GM19025 (cell line): Measurements from ENCODE around the gene BRPF1.

ENCODE experiments used
- ATAC-seq: cut with Tn5 transposase; IDR thresholded peaks from one replicate; pipeline ENCODE4 v1.9.1; 2021; ENCODE audit warnings: mild to moderate bottlenecking, low read depth, moderate library complexity; ENCODE audit not compliant: unreplicated experiment

BRPF1 gene, protein sequence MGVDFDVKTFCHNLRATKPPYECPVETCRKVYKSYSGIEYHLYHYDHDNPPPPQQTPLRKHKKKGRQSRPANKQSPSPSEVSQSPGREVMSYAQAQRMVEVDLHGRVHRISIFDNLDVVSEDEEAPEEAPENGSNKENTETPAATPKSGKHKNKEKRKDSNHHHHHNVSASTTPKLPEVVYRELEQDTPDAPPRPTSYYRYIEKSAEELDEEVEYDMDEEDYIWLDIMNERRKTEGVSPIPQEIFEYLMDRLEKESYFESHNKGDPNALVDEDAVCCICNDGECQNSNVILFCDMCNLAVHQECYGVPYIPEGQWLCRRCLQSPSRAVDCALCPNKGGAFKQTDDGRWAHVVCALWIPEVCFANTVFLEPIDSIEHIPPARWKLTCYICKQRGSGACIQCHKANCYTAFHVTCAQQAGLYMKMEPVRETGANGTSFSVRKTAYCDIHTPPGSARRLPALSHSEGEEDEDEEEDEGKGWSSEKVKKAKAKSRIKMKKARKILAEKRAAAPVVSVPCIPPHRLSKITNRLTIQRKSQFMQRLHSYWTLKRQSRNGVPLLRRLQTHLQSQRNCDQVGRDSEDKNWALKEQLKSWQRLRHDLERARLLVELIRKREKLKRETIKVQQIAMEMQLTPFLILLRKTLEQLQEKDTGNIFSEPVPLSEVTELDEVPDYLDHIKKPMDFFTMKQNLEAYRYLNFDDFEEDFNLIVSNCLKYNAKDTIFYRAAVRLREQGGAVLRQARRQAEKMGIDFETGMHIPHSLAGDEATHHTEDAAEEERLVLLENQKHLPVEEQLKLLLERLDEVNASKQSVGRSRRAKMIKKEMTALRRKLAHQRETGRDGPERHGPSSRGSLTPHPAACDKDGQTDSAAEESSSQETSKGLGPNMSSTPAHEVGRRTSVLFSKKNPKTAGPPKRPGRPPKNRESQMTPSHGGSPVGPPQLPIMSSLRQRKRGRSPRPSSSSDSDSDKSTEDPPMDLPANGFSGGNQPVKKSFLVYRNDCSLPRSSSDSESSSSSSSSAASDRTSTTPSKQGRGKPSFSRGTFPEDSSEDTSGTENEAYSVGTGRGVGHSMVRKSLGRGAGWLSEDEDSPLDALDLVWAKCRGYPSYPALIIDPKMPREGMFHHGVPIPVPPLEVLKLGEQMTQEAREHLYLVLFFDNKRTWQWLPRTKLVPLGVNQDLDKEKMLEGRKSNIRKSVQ (N-terminal part only)

DNA sequence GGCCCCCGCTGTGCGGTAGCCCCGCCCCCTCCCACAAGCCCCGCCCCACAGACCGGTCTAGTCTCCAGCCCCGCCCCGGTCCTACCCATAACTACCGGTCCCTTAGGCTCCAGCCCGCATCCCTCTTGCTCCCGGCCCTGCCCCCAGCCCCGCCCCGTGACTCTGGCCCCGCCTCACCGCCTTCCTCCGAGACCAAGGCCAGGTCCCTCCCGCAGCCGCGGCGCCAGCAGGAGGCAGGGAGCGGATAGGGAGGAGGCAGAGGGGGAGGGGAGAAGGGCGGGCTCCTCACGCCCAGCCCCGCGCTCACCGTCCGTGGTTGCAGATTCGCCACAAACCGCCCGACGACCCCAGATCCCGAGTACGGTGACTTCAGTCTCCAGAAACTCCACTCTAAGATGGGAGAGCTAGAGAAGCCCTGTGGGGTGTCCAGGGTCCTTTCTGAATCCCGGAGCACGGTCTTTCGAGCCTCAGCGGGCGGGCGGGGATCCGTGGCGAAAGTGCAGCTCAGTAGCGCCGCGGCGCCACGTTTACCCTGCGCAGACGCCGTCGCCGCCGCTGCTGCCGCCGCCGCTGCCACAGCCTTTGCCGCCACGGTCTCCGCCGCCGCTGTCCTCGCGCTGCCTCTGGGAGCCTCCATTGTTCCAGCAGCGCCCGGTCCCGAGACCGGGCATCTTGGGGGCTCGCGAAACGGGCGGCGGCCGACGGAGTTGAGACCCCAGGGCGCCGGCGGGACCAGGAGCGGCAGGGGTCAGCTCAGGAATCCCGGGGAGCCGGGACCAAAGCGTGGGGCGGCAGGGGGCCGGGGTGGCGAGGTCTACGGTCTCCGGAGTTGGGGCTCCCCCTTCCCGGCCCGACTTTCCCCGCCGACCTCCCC is at the start of gene BRPF1:
TSS of gene BRPF1 (plus strand) at position 530 of the 874 bp plus-strand sequence. CDS start 2,406 bp downstream, outside the sequence.
- peak; percentile 96 for ATAC-seq

DNA sequence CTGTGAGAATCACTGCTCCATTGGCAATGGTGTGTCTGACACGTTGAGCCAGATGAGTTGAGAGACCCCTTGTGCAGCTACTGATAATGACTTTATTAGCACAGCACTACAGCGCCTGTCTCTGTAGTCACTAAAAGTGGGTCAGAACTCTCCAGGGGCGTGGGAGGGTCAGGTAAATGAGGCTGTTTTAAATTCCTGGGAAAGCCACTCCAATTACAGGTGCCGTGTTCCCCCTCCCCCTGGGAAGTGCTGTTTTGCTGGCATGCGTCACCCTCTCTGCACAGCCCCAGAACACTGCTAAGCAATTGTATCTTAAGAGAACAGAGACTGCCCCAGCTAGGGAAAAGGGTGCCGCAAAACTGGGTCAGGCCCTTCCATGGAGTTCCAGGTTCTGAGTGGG is 49.4 kb upstream of the BRPF1 start:
- no peak for ATAC-seq

DNA sequence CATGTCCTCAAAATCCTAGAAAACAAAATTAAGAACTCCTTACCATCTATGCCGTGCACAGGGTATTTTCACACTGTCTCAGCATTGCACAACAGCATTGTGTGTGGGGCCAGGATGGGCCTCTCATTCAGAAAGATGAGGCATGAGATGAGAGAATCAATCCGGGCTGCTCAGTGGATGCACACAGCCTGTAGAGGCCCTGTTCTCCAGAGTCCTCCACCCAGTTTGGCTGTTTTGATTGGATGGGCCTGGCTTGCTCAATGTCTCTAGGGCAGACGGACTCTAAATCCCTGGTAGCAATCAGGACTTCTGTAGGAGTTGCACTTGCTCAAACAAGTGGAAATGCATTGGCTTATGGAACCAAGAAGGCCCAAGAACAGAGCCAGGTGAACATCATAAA is 48.1 kb upstream of the BRPF1 start:
- no peak for ATAC-seq

DNA sequence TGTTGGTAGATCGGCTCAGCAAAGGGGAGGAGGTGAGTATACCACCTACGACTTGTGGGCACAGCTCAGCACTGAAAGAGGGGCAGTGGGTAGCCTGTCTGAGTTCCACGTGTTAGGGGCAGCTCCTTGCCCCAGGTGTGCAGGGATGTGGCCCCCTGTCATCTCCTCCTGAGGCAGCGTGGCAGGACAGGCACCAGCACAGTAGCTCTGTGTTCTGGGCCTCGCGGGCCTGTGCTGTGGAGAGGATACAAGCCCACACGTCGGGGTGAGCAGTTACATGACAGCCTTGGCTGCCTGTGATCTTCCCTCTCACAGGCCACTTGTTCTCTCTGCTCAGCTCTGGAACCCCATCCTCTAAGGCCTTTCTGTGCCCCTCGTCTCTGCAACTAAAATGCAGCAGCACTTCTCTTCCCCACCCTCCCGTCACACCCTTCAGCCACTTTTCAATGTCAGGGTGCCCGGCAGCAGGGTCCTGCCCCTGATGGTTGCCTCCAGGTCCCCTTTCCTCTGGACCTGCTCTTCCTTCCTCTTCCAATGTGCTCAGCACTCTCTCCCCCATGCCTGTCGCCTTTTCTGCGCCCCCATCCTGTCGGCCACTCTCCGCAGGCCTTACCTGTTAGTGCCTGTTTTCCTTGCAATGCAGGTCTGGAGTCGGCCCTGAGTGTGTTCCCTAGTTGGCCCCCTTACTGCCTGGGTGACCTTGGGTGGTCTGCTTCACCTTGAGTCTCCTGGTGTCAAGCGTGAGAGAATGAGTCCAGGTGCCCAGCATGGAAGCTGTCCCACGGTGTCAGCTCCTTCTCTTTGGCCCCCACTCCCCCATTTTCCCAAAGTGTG is 46.1 kb upstream of the BRPF1 start:
- ATAC-seq: no peak

DNA sequence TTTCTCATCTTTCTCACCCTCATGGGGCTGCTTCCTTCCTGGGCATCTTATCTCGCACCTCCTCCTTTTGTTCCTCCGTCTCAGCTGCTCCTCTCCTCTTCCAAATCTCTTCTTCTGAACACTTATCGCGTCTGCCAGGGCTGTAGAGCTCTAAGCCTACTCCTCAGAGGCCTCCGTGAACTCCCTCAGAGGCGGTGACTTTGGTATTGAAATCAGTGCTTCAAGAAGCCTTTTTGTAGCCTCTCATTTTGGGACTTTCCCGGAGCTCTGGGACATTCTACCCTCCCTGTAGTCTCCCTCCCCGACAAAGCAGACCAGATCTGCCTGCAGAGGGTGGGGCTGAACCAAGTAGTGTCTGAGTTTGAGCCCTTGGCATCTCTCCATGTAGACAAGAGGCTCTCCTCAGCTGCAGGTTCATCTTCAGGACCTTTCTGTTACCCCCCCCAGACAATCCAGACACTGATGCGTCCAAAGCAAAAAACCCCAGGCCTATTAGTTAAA is 45.4 kb upstream of the BRPF1 start:
- no peak for ATAC-seq

DNA sequence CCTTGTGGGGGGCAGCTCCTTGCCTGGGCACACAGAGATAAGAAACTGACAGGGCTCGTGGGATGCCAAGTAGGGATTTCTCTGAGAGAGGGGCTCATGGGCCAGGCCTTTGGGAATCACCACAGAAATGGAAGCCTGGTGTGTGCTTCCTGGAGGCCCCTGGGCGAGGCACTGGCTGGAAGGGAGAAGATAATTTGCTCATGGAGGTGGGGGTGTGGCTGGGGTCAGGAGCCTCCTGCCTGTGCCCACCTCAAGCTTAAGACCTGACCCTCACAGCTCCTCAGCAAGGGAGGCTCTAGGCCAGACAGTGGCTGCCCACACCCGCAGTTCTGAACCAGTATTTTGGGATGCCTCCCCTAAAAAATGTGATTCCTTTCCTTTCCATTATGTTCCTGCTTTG is 44.8 kb upstream of the BRPF1 start:
- ATAC-seq: no peak

DNA sequence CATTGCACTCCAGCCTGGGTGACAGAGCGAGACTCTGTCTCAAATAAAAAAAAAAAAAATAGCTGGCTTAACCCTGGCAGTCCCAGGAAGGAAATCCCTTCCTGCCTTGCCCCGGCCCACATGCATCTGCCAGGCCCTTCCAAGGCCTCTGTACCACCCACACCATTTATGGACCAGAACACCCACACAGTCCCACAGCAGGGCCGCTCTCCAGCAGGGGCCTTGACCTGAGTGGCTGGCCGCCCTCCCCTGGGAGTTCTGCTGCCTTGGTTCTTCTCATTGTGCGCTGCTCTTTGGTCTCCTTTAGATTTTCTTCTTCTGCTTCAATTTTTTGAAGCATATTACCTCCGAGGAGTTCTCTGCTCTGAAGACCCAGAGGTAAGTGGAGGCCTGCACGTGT is 44.0 kb upstream of the BRPF1 start:
- ATAC-seq: no peak

DNA sequence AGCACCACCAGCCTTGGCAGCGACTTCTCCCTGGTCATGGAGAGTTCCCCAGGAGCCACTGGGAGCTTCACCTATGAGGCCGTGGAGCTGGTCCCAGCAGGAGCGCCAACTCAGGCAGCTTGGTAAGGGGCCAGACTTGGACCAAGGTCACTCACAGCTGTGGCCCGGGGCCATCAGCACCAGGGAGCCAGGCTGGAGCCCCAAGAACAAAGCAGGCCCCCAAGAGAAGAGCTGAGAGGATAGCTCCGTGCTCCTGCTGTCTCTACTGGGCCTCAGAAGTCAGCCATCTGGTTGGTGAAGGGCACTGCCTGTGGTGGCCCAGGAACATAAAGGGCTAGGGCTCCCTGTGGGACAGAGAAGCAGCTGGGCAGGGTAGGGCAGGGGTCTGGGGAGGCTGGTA is 42.6 kb upstream of the BRPF1 start:
- no peak for ATAC-seq

DNA sequence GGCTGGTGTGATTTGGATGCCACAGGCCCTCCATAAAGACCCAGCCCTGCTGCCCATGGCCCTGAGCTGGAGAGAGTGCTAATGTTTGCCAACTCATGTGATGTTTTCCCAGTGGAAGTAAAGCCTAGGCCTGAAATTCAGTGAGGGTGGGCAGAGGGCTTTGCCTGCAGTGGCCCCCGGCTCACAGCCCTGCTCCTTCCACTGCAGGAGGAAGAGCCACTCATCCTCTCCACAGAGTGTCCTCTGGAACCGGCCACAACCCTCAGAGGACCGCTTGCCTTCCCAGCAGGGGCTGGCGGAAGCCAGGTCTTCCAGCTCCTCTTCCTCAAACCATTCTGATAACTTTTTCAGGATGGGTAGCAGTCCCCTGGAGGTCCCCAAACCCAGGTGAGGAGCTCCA is 41.8 kb upstream of the BRPF1 start:
- ATAC-seq: no peak

DNA sequence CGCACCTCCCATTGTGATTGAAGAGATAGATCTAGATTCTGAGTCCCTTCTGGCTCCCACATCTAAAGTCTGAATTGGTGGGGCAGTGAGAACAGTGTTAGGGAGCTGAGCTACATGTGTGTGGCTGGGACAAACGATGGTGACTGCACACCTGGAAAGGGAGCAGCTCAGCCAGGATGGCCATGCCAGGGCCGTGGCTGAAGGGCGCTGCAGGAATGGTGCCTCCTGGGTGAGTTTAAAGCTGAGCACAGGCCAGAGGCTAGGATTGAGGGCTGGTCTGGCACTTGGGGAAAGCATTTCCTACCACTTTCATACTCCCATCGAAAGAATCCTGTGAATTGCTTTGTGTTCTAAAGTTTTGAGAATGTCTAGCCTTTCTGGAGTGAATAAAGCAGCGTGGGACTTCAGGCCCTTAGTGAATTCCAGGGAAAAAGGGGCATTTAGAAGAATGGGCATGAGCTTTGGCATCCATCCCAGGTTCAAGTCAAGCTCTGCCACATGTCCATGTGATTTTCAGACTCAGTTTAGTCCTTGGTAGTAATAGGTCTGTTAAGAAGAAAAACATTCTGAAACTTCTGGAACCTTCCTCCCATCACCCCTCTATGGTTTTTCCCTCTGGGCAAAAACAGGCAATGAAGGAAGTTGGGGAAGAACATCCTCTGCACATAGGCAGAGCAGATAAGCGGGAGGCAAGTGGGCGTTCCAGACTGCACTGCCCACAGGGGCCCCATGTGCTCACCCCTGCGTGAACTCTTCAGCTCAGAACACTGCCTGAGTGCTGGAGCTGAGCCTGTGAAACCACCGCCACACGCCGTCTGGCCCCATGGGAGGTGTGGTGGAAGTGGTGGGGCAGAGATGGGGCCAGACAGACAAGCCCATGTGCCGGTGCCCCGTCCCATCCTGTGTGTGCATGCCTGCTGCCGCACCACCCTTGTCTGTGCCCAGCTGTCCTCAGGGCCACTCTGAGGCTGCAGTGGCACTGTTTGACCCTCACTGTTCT is 40.8 kb upstream of the BRPF1 start:
- ATAC-seq: peak; percentile 99

DNA sequence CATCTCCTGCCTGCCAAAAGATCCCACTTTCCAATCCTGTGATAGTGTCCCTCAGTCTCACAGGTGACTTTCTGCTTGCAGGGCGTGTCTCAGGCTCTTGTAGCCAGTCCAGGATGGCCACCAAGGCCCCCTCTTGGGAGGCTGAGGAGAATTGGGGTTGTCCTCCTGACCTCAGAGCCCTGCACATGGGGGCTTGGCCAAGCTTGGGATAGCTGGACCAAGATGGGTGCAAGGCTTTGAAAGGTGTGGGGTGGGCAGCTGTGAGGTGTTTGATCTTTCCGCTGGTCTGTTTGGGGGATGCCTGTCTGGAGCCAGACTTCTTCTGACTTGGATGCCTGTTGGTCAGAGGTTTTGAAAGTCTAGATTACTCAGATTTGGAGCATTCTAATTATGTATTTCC is 39.9 kb upstream of the BRPF1 start:
- no peak for ATAC-seq

DNA sequence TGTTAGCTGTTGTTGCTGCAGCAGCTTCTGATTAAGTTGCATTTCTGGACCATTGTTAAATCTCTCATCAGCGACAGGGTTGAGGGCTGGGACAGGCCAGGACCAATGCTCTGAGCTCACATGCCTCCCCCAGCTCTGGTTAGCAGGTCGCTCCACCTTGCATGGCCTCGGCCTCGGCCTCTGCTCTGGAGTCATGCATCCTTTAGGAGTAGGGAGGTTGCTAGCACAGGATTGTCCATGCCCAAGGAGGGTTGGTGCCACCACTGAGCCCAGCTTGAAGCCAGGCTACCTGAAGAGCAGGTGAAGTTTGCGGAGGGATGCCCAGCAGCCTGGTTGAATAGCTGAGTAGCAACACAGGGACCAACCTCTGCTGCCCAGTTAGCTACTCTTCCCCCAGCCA is 39.1 kb upstream of the BRPF1 start:
- no peak for ATAC-seq

DNA sequence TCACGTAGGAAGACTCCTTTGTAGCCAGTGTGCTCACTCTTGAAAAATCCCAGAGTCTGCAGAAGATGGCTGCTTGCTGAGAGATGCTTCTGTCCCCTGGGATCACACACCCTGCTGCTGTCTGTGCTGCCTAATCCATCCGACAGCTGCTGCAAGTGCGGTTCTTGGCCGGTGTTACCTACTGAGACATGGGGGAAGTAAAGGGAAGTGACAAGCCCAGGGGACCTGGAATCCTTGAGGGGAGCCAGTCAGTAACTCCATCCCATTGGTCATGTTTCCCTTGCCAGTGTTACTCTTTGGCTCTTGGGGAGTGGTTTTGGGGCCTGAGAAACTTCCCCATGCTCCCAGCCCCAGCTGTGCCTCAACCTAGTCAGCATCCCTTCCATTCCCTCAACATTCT is 36.2 kb upstream of the BRPF1 start:
- ATAC-seq: no peak

DNA sequence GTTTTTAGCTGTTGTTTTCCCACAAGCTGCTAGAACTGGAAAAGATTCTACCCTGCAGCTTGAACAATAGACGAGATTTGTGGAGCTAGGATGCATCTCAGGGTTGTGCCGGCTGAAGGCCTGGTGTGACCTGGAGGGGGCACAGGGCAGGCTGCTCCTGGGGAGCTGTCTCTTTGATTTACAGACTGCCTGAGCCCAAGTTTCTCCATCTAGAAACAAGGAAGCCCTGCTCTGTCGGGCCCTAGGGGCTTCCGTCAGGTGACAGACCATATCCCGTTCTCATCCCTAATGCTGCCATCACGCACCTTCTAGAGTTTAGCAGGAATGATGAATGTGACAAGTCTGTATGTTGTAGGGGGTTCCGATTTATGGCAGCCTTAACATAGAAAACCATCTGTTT is 35.8 kb upstream of the BRPF1 start:
- no peak for ATAC-seq

DNA sequence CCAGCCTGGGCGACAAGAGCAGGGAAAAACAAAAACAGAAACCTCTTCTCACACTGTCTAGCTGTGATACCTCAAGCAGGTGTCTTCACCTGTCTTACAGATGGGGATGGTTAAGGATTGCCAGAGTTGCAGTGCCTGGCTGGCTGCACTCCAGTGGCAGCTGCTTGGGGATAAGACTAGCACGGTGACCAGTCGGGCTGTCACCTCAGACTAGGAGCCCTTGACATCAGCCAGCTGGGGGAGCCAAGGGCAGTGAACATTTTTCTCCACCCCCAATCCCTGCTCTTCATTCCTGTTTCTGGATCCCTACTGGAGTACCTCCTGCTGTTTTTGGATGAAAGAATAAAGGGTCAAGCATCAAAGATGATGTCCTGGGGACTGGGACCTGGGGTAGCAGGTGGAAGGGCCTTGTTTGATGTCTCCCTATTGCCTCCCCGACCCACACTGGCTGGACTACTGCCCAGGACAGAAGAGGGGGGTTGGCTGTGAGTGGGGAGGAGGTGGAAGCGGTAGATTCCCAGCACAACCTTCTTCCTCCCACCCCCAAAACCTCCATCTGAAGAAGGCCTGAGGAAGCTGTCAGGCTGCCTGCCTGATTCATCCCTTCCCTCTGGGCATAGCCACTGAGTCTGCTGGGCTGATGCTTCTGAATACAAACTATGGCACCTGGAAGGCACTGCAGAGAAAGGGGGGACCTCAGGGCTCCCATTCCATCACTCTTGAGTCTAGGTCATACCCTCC is 34.9 kb upstream of the BRPF1 start:
- no peak for ATAC-seq

DNA sequence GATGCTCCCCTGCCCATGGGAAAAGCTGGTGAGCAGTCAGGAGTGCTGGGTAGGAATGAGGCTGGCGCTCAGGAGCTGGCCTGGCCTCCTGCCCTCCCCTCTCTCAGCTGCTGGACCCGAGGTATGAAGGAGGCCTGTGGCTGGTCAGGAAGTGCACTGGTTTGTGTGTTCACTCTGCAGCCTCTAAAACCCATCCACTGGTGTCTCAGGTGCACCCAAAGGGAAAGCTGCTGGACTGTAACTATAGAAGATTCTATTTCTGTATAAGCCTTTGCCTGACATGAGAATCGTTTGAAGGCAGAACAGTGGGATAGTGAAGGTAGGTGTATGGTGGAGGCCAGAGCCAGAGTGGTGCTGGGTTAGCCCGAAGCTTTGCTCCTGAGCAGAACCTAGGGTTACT is 33.6 kb upstream of the BRPF1 start:
- ATAC-seq: no peak

DNA sequence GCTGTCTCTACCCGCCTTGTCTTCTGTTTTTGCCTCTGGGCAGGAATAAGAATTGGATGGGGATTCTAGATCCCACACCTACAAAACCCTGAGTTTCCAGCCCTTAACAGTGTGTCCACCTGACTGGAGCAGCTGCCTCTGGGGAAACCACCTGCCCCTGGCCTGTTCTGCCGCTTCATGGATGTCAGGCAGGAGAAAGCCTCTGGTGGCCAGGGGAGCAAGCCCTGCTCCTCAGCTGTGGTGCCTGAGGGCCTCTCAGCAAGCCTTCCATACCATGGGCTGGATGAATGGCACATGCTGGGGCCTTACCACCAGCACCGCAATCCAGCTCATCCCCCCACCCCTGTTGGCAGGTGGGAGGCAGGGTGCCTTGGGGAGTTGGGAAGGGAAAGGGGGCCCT is 33.2 kb upstream of the BRPF1 start:
- ATAC-seq: no peak
